Endothelial cell of umbilical vein (primary cell): ENCODE data around the gene FGF22.

Experiments
- POLR2A ChIP-seq: IDR thresholded peaks from 2 replicates; pipeline ENCODE4 v1.6.1; 2012; ENCODE audit warnings: low read depth, mild to moderate bottlenecking, control low read depth, low read length
- TF ChIP-seq, protein P1 (sequence below), 2 donors: IDR thresholded peaks; 1 replicate in 1 of 2; 2 replicates in 1 of 2; pipeline ENCODE4 v1.5.1; 2011; ENCODE audit warnings: low read length in 2 of 2, mild to moderate bottlenecking in 2 of 2, moderate library complexity in 2 of 2, control low read depth in 1 of 2, inconsistent platforms in 1 of 2, low read depth in 1 of 2; ENCODE audit not compliant: insufficient read depth in 1 of 2; ENCODE audit errors: extremely low read depth in 1 of 2

DNA sequence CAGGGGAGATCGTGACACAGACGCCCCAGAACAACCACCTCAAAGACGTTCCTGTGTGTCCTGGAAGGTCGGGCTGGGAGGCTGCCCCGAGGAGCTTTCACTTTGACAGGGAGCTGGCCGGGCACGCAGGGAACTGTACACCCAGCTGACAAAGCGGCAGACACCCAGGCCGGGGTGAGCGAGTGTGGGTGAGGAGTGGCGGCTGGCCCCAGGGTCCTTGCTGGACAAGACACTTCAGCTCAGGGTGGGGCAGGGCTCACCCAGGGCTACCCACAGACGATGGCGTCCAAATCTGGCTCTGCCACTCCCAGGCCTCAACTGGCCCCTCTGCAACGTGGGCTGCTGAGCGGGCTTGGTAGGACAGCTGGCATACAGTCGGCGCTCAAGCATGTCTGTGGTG, 2.0 kb downstream of the FGF22 start:
- no peak for TF ChIP-seq POLR2A
- TF ChIP-seq, protein P1, sequence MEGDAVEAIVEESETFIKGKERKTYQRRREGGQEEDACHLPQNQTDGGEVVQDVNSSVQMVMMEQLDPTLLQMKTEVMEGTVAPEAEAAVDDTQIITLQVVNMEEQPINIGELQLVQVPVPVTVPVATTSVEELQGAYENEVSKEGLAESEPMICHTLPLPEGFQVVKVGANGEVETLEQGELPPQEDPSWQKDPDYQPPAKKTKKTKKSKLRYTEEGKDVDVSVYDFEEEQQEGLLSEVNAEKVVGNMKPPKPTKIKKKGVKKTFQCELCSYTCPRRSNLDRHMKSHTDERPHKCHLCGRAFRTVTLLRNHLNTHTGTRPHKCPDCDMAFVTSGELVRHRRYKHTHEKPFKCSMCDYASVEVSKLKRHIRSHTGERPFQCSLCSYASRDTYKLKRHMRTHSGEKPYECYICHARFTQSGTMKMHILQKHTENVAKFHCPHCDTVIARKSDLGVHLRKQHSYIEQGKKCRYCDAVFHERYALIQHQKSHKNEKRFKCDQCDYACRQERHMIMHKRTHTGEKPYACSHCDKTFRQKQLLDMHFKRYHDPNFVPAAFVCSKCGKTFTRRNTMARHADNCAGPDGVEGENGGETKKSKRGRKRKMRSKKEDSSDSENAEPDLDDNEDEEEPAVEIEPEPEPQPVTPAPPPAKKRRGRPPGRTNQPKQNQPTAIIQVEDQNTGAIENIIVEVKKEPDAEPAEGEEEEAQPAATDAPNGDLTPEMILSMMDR (IDR thresholded peaks at IDR 0.05; ENCODE audit: extremely low read depth in 1 of 2, insufficient read depth in 1 of 2, low read depth in 1 of 2, low read length in 2 of 2): no peak
